ENCODE measurements around the gene MSRB3.

MSRB3 gene

GRCh38 chr12:65501093-65501621 lies 222.7 kb downstream of the MSRB3 start:
- H3K4me1 Mint-ChIP-seq (ENCODE audit: low read depth) = no peaks in the 10 kb centered on the region
- H3K9me3 Mint-ChIP-seq = no peaks in the 10 kb centered on the region
- H3K27me3 Mint-ChIP-seq (ENCODE audit: low read depth) = no peaks in the 10 kb centered on the region
- H3K4me3 Mint-ChIP-seq = no peak overlapping the region
- no peak overlapping the region for H3K27ac Mint-ChIP-seq
- no peak for DNase-seq (ENCODE audit: low spot score)
- no peaks in the 10 kb centered on the region for H3K36me3 Mint-ChIP-seq (ENCODE audit: low read depth)

GRCh38 chr12:65501935-65502334 lies 223.5 kb downstream of the MSRB3 start:
- Mint-ChIP-seq H3K4me3 (no peak overlapping the region), H3K4me1 (ENCODE audit: low read depth) (no peaks in the 10 kb centered on the region), H3K36me3 (ENCODE audit: low read depth) (no peaks in the 10 kb centered on the region), H3K27me3 (ENCODE audit: low read depth) (no peaks in the 10 kb centered on the region), H3K27ac (no peak overlapping the region), H3K9me3 (no peaks in the 10 kb centered on the region)
- DNase-seq (ENCODE audit: low spot score) = no peak

GRCh38 chr12:65504417-65504816 lies 225.9 kb downstream of the MSRB3 start:
- Mint-ChIP-seq H3K27me3 (ENCODE audit: low read depth) (no peaks in the 10 kb centered on the region), H3K9me3 (no peaks in the 10 kb centered on the region), H3K4me3 (no peak overlapping the region), H3K36me3 (ENCODE audit: low read depth) (no peaks in the 10 kb centered on the region), H3K4me1 (ENCODE audit: low read depth) (no peaks in the 10 kb centered on the region), H3K27ac (no peak overlapping the region)
- DNase-seq (ENCODE audit: low spot score) = no peak

- DNase-seq (ENCODE audit: low spot score) = no peak
- Mint-ChIP-seq H3K4me3 (no peak overlapping the region), H3K9me3 (no peaks in the 10 kb centered on the region), H3K27ac (no peak overlapping the region), H3K4me1 (ENCODE audit: low read depth) (no peaks in the 10 kb centered on the region), H3K27me3 (ENCODE audit: low read depth) (no peaks in the 10 kb centered on the region), H3K36me3 (ENCODE audit: low read depth) (no peaks in the 10 kb centered on the region)
Measured at GRCh38 chr12:65505386-65506121, 227.1 kb downstream of the MSRB3 start.

GRCh38 chr12:65508276-65509035 lies 230.0 kb downstream of the MSRB3 start:
- H3K9me3 Mint-ChIP-seq = no peaks in the 10 kb centered on the region
- DNase-seq (ENCODE audit: low spot score) = no peak
- no peaks in the 10 kb centered on the region for H3K27me3 Mint-ChIP-seq (ENCODE audit: low read depth)
- no peak overlapping the region for H3K4me3 Mint-ChIP-seq
- H3K27ac Mint-ChIP-seq = no peak overlapping the region
- no peaks in the 10 kb centered on the region for H3K36me3 Mint-ChIP-seq (ENCODE audit: low read depth)
- H3K4me1 Mint-ChIP-seq (ENCODE audit: low read depth) = no peaks in the 10 kb centered on the region

GRCh38 chr12:65510007-65510406 lies 231.5 kb downstream of the MSRB3 start:
- DNase-seq (ENCODE audit: low spot score) = no peak
- H3K36me3 Mint-ChIP-seq (ENCODE audit: low read depth) = no peaks in the 10 kb centered on the region
- H3K27me3 Mint-ChIP-seq (ENCODE audit: low read depth) = no peaks in the 10 kb centered on the region
- no peak overlapping the region for H3K4me3 Mint-ChIP-seq
- no peaks in the 10 kb centered on the region for H3K4me1 Mint-ChIP-seq (ENCODE audit: low read depth)
- H3K9me3 Mint-ChIP-seq = no peaks in the 10 kb centered on the region
- no peak overlapping the region for H3K27ac Mint-ChIP-seq

GRCh38 chr12:65510584-65511050 lies 232.1 kb downstream of the MSRB3 start:
- DNase-seq (ENCODE audit: low spot score) = no peak
- H3K27ac Mint-ChIP-seq = no peak overlapping the region
- no peaks in the 10 kb centered on the region for H3K27me3 Mint-ChIP-seq (ENCODE audit: low read depth)
- H3K36me3 Mint-ChIP-seq (ENCODE audit: low read depth) = no peaks in the 10 kb centered on the region
- no peak overlapping the region for H3K4me3 Mint-ChIP-seq
- no peaks in the 10 kb centered on the region for H3K9me3 Mint-ChIP-seq
- H3K4me1 Mint-ChIP-seq (ENCODE audit: low read depth) = no peaks in the 10 kb centered on the region

GRCh38 chr12:65511134-65511834 lies 232.8 kb downstream of the MSRB3 start:
- no peak for DNase-seq (ENCODE audit: low spot score)
- Mint-ChIP-seq H3K36me3 (ENCODE audit: low read depth) (no peaks in the 10 kb centered on the region), H3K4me3 (no peak overlapping the region), H3K27me3 (ENCODE audit: low read depth) (no peaks in the 10 kb centered on the region), H3K4me1 (ENCODE audit: low read depth) (no peaks in the 10 kb centered on the region), H3K9me3 (no peaks in the 10 kb centered on the region), H3K27ac (no peak overlapping the region)

- H3K9me3 Mint-ChIP-seq = no peaks in the 10 kb centered on the region
- DNase-seq (ENCODE audit: low spot score) = no peak
Measured at GRCh38 chr12:65511912-65512311, 233.4 kb downstream of the MSRB3 start.

More at GRCh38 chr12:65511912-65512311, 233.4 kb downstream of the MSRB3 start:
- H3K27ac Mint-ChIP-seq = no peak overlapping the region
- H3K36me3 Mint-ChIP-seq (ENCODE audit: low read depth) = no peaks in the 10 kb centered on the region
- no peaks in the 10 kb centered on the region for H3K4me1 Mint-ChIP-seq (ENCODE audit: low read depth)
- no peak overlapping the region for H3K4me3 Mint-ChIP-seq
- no peaks in the 10 kb centered on the region for H3K27me3 Mint-ChIP-seq (ENCODE audit: low read depth)

All from T-helper 2 cell treated with Interferon-gamma antibody and Interleukin-4, amounts not matched to agents 5 μg/mL and 100 μg/mL, for 36 hours (primary cell).